Stomach smooth muscle (tissue), 2 donors: ENCODE data around the gene HMGXB3.

Source experiments
- H3K27ac ChIP-seq: one replicate; pipeline ENCODE4 v1.7.0; 2013; ENCODE audit warnings: mild to moderate bottlenecking, low read length, inconsistent platforms
- H3K27me3 ChIP-seq, 2 donors: one replicate each; pipeline ENCODE4 v1.7.0; 2013; ENCODE audit warnings: low read length in 2 of 2; ENCODE audit not compliant: insufficient read depth in 2 of 2, control insufficient read depth in 1 of 2
- H3K36me3 ChIP-seq, 2 donors: one replicate each; pipeline ENCODE4 v1.7.0; 2013; ENCODE audit warnings: low read length in 2 of 2; ENCODE audit not compliant: control insufficient read depth in 2 of 2, insufficient read depth in 2 of 2
- H3K4me1 ChIP-seq: one replicate; pipeline ENCODE4 v1.7.0; 2013; ENCODE audit warnings: low read length; ENCODE audit not compliant: control insufficient read depth, insufficient read depth
- H3K4me3 ChIP-seq, 2 donors: one replicate each; pipeline ENCODE4 v1.7.0; 2013; ENCODE audit warnings: low read length in 2 of 2
- H3K9ac ChIP-seq, 2 donors: one replicate each; pipeline ENCODE4 v1.7.0; 2013; ENCODE audit warnings: low read length in 2 of 2, mild to moderate bottlenecking in 1 of 2
- H3K9me3 ChIP-seq, 2 donors: one replicate each; pipeline ENCODE4 v1.7.0; 2013; ENCODE audit warnings: low read length in 2 of 2; ENCODE audit not compliant: control insufficient read depth in 2 of 2
- donor health status: healthy.
- donor health status: Pancreatic carcinoma.

HMGXB3 gene

GRCh38 chr5:150053713-150054392 is 53.3 kb downstream of the HMGXB3 start:
- Histone ChIP-seq H3K27ac (no peak overlapping the region), H3K4me1 (no peaks in the 10 kb centered on the region), H3K9me3 (no peaks in the 10 kb centered on the region), H3K36me3 (peaks cover 40 to 55% of the 10 kb centered on the region in 2 donors), H3K9ac (no peak overlapping the region), H3K27me3 (no peaks in the 10 kb centered on the region), H3K4me3 (no peak overlapping the region)

- H3K36me3 ChIP-seq = peaks cover 33 to 50% of the 10 kb centered on the region in 2 donors
- H3K4me1 ChIP-seq = no peaks in the 10 kb centered on the region
- H3K9me3 ChIP-seq = no peaks in the 10 kb centered on the region
- H3K27me3 ChIP-seq = no peaks in the 10 kb centered on the region
- H3K9ac ChIP-seq = no peak overlapping the region
- no peak overlapping the region for H3K4me3 ChIP-seq
- H3K27ac ChIP-seq = no peak overlapping the region
Observed at GRCh38 chr5:150054569-150054968, 54.0 kb downstream of the HMGXB3 start.

- Histone ChIP-seq H3K4me3 (no peak overlapping the region), H3K4me1 (no peaks in the 10 kb centered on the region), H3K9ac (no peak overlapping the region), H3K27me3 (no peaks in the 10 kb centered on the region), H3K36me3 (peaks cover 28 to 40% of the 10 kb centered on the region in 2 donors), H3K27ac (no peak overlapping the region), H3K9me3 (no peaks in the 10 kb centered on the region)
Observed at GRCh38 chr5:150055326-150056074, 55.0 kb downstream of the HMGXB3 start.

GRCh38 chr5:150056075-150056443 is 55.5 kb downstream of the HMGXB3 start:
- Histone ChIP-seq H3K27me3 (no peaks in the 10 kb centered on the region), H3K9ac (no peak overlapping the region)

DNA sequence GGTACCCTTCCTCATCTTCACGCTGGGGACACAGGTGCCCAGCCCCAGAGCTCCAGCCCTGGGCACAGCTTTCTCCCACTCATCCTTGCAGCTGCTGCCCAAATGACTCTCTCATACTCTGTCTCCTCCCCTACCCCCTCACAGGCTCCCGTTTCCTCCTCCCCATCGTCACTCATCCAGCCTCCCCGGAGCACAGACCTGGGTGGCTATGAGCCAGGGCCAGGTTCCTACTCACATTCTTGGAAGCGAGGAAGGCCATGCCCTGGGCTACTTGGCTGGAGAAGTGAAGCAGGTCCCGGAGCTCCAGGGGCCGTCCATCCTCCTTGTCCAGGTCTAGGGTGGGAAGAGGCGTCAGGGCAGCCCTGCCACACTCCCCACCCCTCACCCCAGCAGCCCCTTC is 56.5 kb downstream of the HMGXB3 start:
- H3K27me3 ChIP-seq = no peaks in the 10 kb centered on the region
- H3K27ac ChIP-seq = no peak overlapping the region
- H3K4me3 ChIP-seq = no peak overlapping the region
- peaks cover 13 to 26% of the 10 kb centered on the region in 2 donors for H3K36me3 ChIP-seq
- H3K9ac ChIP-seq = no peak overlapping the region
- H3K4me1 ChIP-seq = no peaks in the 10 kb centered on the region
- no peaks in the 10 kb centered on the region for H3K9me3 ChIP-seq

More at GRCh38 chr5:150056075-150056443, 55.5 kb downstream of the HMGXB3 start:
- no peak overlapping the region for H3K27ac ChIP-seq
- H3K4me3 ChIP-seq = no peak overlapping the region
- H3K4me1 ChIP-seq = no peaks in the 10 kb centered on the region
- H3K36me3 ChIP-seq = peaks cover 22 to 36% of the 10 kb centered on the region in 2 donors
- no peaks in the 10 kb centered on the region for H3K9me3 ChIP-seq

- no peak overlapping the region for H3K9ac ChIP-seq
- H3K27ac ChIP-seq = no peak overlapping the region
- H3K36me3 ChIP-seq = peaks cover 13 to 21% of the 10 kb centered on the region in 2 donors
- no peaks in the 10 kb centered on the region for H3K4me1 ChIP-seq
- H3K4me3 ChIP-seq = no peak overlapping the region
- no peaks in the 10 kb centered on the region for H3K9me3 ChIP-seq
- no peaks in the 10 kb centered on the region for H3K27me3 ChIP-seq
Observed at GRCh38 chr5:150057511-150057910, 57.0 kb downstream of the HMGXB3 start.

DNA sequence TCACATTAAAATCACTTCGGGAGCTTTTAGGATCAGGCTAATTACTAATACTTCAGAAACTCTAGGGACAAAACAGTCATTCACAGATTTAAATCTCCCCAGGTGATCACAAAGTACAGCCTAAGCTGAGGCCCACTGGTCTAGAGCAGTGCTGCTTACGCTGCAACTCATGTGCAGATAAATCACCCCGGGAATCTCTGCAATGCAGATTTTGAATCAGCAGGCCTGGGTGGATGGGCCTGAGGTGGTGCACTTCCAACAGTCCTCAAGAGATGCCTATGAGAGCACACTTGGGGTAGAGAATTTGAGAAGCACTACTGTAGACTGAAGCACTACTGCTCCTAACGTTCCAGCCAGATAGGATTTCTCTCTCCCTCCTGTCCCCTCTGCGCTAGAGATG is 57.5 kb downstream of the HMGXB3 start:
- Histone ChIP-seq H3K36me3 (peaks cover 9 to 16% of the 10 kb centered on the region in 2 donors), H3K4me1 (no peaks in the 10 kb centered on the region), H3K9ac (no peak overlapping the region), H3K4me3 (no peak overlapping the region), H3K27ac (no peak overlapping the region), H3K9me3 (no peaks in the 10 kb centered on the region), H3K27me3 (no peaks in the 10 kb centered on the region)

- Histone ChIP-seq H3K9ac (no peak overlapping the region), H3K9me3 (no peaks in the 10 kb centered on the region), H3K36me3 (peaks cover 5 to 11% of the 10 kb centered on the region in 2 donors), H3K4me3 (no peak overlapping the region), H3K27me3 (no peaks in the 10 kb centered on the region), H3K27ac (no peak overlapping the region), H3K4me1 (no peaks in the 10 kb centered on the region)
Observed at GRCh38 chr5:150058480-150059126, 58.1 kb downstream of the HMGXB3 start.

- Histone ChIP-seq H3K9me3 (no peaks in the 10 kb centered on the region), H3K27ac (no peak overlapping the region), H3K9ac (no peak overlapping the region), H3K4me1 (no peaks in the 10 kb centered on the region), H3K27me3 (no peaks in the 10 kb centered on the region), H3K4me3 (no peak overlapping the region), H3K36me3 (peaks cover 2 to 3% of the 10 kb centered on the region in 2 donors)
Observed at GRCh38 chr5:150059623-150060022, 59.1 kb downstream of the HMGXB3 start.

DNA sequence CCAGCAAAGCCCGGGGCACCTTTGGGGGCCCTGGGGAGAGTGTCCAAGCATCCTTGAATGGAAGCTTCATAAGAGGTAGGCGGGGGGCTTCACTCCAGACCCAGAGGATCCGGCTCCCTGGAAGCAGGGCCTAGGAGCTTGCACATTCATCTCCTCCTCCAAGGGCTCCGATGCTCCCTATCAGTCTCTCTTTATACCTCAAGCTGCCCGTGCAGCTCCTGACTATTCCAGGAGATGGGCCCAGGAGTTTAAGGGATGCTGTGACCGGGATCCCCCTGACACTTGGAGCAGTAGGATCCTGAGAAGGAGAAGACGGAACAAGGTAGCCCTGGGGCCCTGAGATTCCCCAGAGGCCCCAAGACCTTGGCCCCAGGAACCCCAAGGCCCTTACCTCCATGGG is 59.9 kb downstream of the HMGXB3 start:
- Histone ChIP-seq H3K27me3 (no peaks in the 10 kb centered on the region), H3K27ac (no peak overlapping the region), H3K9me3 (no peaks in the 10 kb centered on the region), H3K4me3 (no peak overlapping the region), H3K9ac (no peak overlapping the region), H3K36me3 (no peaks in the 10 kb centered on the region), H3K4me1 (peaks cover under 1% of the 10 kb centered on the region)
